DND-41 (cell line): Measurements from ENCODE around the gene GNB1L.

Experiments
- EZH2 ChIP-seq: IDR thresholded peaks from 3 replicates; pipeline ENCODE4 v1.6.1; 2012; ENCODE audit warnings: borderline replicate concordance, low read depth, mild to moderate bottlenecking, moderate library complexity, low read length, inconsistent platforms; ENCODE audit not compliant: severe bottlenecking
- TF ChIP-seq, protein P1 (sequence below): IDR thresholded peaks from 2 replicates; pipeline ENCODE4 v1.5.1; 2012; ENCODE audit warnings: borderline replicate concordance, low read length, moderate library complexity, mild to moderate bottlenecking; ENCODE audit not compliant: poor library complexity, severe bottlenecking; ENCODE audit errors: extremely low read depth

DNA sequence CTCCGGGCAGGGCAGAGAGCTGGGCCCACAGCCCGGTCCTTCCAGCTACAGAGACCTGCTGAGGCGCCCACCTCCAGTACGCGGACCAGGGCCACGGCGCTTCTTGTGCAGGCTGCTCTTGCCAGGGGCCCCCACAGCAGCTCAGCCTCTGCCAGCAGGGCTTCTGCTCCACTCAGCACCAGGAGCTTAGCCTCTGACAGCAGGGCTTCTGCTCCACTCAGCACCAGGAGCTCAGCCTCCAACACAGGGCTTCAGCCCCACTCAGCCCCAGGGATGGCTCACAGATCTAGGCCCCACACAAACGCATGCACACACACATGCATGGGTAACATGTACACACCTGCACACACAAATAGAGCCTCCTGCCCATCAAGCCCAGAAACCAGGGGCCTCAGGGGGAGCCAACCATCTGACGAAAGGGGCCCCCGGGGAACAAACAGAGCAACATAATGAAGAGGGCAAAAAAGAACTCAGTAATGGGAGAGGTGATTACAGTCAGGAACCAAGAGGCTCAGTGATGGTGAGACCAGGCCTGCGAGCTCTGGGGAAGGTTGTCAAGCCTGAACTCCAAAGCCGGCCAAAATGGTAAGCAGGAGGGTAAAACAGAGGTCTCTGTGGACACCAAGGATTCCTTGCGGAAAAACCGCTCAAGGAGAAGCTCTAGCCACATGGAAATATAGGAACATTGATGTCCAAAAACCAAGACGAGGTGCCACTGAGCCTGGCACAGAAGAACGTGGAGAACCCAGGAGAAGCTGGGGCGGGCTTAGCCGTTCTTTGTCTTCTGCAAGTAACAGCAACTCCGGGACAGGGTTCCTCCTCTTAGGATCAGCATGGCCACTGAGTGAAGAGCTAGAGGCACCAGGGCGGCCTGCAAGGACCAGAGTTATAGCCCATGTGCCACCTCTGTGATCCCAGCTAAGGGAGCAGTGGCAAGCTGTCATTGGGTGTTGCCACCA, 46.5 kb downstream of the GNB1L start:
- TF ChIP-seq, protein P1, sequence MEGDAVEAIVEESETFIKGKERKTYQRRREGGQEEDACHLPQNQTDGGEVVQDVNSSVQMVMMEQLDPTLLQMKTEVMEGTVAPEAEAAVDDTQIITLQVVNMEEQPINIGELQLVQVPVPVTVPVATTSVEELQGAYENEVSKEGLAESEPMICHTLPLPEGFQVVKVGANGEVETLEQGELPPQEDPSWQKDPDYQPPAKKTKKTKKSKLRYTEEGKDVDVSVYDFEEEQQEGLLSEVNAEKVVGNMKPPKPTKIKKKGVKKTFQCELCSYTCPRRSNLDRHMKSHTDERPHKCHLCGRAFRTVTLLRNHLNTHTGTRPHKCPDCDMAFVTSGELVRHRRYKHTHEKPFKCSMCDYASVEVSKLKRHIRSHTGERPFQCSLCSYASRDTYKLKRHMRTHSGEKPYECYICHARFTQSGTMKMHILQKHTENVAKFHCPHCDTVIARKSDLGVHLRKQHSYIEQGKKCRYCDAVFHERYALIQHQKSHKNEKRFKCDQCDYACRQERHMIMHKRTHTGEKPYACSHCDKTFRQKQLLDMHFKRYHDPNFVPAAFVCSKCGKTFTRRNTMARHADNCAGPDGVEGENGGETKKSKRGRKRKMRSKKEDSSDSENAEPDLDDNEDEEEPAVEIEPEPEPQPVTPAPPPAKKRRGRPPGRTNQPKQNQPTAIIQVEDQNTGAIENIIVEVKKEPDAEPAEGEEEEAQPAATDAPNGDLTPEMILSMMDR, result no peak
- no peak for TF ChIP-seq EZH2
